SW480 (cell line): ENCODE results near the gene ACP5.
"Not testable (repeated sequence)": the region's sequence is repeated elsewhere in the genome, so short reads cannot be mapped to it uniquely, and the experiment has no call there.

Experiments used
- DNase-seq: peaks from one replicate; pipeline ENCODE4 v3.0.0-alpha.2; 2016; ENCODE audit warnings: low spot score

The ACP5 gene

DNA sequence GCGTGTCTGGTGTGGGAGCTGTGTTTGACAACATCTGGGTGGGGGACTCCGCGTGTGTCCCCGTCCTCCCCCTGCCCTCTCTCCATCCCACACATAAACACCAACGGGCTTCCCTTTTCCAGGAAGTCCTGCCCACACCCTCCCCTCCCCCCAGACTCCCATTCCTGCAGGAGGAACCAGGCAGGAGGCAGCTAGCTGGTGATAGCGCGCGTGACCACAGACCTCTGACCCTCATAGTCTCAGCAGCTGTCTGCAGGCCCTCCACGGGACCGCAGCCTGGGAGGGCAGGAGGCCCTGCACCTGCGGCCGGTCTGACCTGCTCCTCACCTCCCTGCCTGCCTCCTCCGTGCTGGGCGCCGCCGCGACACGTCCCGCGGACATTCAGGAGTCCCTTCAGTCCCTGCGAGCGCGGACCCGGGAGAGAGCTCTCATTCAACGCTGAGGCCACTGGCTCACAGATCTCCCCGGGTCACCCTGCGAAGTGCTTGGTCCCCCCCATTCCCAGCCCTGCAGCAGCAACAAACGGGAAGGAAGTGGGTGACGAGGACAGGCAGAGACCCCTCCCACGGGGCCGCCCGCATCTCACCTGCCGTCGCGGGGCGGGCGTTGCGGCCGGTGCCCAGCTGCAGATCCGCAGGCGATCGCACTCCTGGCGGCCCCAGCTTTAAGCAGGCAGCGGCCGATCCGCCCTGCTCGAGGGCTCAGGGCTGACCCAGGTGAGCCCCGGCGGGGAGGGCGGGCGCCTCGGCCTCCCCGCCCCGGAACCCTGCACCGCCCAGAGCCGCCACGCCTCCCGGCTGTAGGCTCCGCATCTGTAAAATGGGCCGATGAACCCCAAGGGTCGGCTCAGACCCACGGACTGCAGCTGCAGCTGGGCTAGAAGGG, 1.1 kb upstream of the ACP5 start:
- DNase-seq = no peak

DNA sequence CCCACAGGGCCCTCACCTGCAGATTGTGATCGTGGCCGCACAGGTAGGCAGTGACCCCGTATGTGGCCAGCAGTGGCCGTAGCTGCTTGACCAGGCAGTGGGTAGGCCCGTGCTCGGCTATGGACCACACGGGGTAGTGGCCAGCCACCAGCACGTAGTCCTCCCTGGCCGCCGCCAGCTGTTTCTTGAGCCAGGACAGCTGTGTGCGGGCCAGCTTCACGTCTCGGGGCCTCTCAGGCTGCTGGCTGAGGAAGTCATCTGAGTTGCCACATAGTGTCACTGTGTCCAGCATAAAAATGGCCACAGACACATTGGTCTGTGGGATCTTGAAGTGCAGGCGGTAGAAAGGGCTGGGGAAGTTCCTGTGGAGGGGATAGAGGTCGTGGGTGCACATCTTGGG, 1.2 kb downstream of the ACP5 start:
- no peak for DNase-seq

DNA sequence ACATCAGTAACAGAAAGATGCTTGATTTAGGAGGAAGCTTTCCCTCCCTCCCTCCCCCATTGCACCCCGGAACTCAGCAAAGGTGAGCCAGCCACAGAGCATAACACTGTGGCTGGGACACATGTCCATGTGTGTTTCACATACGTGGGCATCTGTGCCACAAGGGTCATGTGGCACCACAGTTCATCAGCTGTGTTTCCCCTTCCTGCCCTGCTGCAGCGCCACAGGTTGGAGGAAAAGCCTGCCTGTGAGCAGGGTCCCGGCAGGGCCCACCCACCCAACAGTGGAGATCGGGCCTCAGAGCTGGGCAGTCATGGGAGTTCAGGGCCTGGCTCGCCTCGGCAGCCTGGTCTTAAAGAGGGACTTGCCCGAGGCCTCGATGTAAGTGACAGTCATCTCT, 2.8 kb downstream of the ACP5 start:
- no peak for DNase-seq

DNA sequence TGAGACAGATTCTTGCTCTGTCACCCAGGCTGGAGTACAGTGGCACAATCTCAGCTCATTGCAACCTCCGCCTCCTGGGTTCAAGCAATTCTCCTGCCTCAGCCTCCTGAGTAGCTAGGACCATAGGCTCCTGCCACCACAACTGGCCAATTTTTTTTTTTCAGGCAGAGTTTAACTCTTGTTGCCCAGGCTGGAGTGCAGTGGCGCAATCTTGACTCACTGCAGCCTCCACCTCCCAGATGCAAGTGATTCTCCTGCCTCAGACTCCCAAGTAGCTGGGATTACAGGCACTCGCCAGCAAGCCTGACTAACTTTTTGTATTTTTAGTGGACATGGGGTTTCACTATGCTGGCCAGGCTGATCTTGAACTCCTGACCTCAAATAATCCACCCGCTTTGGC, 3.7 kb downstream of the ACP5 start:
- DNase-seq = not testable (repeated sequence)

DNA sequence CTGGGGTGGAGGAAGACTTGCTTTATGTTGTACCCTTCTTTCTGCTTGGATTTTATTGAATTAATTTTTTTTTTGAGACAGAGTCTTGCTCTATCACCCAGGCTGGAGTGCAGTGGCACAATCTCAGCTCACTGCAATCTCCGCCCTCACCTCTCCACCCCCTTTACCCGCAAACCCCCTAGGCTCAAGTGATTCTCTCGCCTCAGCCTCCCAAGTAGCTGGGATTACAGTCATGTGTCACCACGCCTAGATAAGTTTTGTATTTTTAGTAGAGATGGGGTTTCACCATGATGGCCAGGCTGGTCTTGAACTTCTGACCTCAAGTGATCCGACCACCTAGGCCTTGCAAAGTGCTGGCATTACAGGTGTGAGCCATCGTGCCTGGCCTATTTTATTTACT, 4.1 kb downstream of the ACP5 start:
- DNase-seq = not testable (repeated sequence)

DNA sequence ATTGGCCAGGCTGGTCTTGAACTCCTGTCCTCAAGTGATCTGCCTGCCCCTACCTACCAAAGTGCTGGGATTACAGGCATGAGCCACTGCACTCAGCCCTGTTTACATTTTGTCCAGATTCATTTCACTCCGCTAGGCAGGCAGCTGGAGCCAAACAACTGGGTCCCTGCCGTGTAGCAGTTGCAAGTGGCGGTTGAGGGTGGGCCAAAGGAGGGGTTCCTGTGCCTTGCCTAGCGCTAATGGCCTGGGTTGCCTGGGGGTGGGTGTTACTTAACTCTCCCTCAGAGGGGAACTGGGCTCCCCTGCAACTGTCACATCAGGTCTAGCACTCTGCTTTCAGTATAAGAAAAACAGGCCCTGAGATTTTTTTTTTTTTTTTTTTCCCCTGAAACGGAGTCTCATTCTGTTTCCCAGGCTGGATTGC, 7.4 kb downstream of the ACP5 start:
- no peak for DNase-seq

DNA sequence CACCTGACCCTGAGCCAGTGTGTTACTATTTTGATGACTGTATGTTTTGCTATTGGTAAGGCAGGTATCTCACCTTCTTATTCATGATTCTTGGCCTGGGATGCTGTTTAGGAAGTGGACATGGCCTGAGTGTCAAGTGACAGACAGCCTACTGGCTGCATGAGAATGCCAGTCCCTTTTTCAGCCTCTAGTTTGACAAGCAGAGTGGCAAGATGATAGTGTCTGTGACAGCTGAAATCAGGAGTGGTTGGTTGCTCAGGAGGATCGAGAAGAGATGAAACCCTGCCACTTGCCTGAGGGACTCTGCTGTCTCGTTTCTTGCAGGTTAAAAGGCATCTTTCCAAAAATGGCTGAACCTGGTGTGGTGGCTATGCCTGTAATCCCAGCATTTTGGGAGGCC, 11.3 kb downstream of the ACP5 start:
- no peak for DNase-seq

DNA sequence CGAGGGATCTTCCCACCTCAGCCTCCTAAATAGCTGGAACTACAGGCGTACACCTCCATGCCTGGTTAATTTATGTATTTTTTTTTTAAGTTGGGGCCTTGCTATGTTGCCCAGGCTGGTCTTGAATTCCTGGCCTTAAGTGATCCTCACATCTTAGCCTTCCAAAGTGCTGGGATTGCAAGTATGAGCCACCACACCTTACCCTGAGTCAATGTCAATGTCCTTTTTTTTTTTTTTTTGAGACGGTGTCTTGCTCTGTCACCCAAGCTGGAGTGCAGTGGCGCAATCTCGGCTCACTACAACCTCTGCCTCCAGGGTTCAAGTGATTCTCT, 11.8 kb downstream of the ACP5 start:
- DNase-seq = not testable (repeated sequence)

DNA sequence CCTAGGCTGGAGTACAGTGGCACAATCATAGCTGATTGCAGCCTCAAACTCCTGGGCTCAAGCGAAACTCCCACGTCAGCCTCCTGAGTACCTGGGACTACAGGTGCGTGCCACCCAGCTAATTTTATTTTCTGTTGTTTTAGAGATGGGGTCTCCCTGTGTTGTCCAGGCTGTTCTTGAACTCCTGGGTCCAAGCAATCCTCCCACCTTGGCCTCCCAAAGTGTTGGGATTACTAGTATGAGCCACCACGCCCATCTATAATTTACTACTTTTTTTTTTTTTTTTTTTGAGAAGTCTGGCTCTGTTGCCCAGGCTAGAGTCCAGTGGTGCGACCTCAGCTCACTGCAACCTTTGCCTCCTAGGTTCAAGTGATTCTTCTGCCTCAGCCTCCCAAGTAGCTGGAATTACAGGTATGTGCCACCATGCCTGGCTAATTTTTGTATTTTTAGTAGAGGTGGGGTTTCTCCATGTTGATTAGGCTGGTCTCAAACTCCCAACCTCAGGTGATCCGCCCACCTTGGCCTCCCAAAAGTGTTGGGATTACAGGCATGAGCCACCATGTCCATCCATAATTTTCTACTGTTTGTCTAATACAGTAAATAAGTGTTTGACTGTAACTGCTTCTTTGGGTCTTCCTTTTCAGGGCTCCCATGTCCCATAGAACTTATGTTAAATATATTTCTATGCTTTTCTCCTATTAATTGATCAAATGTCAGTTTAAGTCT, 13.2 kb downstream of the ACP5 start:
- DNase-seq = not testable (repeated sequence)

DNA sequence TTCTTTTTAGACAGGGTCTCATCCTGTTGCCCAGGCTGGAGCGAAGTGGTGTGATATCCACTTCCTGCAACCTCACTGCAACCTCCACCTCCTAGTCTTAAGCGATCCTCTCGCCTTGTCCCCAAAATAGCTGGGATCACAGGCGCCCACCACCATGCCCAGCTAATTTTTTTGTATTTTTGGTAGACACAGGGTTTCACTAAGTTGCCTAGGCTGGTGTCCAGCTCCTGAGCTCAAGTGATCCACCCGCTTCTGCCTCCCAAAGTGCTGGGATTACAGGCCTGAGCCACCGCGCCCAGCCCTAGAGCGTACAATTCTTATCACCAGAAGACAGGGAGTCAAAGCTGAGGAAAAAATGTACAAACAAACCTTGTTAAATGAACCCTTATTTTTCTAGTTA, 13.9 kb downstream of the ACP5 start:
- no peak for DNase-seq

DNA sequence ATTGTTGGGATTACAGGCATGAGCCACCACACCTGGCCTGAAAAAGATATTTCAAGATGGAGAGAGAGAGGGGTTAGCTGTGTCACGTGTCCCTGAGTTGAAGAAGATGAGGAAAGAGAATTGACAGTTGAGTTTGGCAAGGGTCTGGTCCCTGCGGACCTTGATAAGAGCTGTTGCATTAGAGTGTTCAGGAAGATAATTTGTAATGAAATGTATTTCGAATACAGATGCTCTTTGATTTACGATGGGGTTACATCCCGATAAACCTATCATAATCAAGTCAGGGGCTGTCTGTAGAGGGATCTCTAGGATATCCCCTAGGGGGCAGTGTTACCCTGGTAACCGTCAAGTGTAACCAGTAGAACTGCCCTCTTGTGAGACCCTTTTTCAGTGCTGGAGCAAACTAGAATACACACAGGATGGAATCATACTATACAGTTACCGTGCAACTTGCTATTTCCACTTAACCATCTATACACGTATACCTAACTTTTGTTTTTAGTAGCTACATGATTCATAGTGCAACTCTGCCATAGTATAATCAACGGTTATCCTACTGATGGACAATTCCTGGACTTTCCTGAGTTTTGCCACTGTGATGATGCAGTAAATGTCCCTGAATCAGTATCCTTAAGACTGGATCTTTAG, 16.9 kb downstream of the ACP5 start:
- peak; percentile 78 for DNase-seq

DNA sequence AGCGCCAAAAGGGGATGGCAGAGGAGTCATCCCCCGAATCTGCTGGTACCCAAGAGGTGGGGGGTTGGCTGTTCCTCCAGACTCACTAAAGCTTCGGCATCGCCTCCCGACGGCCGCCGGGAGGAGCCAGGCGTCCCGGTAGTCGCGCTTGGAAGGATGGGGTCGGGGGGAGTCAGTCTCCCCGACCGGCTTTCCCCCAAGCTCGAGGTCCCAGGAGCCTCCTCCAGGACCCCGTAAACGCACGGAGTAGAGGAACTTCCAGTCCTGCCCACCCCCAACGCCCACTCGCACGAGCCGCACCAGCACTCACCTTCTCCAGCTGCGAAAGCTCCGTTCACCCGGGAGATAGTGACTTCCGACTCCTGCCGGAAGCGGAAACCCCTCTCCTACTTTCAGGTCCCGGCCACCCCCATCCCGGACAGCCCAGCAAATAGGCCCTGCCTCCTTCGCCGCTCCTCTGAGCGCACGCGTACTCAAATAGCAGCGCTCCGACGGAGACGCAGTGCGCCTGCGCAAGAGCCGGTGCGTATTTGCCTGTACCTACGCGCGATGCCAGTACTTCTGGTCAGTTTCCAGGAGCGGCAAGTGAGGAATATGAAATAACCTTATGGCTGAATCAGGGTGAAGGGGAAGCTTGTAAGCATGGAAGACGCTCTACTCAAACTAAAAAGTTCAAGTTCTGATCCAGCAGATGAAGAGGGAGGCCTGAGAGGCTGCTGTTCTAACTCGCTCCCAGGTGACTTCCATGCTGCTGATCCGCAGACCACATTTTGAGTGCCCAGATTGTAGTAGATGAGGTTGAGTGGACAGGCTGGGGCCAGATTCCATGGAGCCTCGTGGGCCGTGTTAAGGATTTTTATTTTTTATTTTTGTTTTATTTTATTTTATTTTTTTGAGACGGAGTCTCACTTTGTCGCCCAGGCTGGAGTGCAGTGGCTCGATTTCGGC, 18.3 kb downstream of the ACP5 start, which contains the start of gene ELOF1:
TSS of gene ELOF1 (minus strand) at position 350 of the 948 bp plus-strand sequence. CDS start 4,883 bp downstream, outside the sequence.
- peak; percentile 97 for DNase-seq

DNA sequence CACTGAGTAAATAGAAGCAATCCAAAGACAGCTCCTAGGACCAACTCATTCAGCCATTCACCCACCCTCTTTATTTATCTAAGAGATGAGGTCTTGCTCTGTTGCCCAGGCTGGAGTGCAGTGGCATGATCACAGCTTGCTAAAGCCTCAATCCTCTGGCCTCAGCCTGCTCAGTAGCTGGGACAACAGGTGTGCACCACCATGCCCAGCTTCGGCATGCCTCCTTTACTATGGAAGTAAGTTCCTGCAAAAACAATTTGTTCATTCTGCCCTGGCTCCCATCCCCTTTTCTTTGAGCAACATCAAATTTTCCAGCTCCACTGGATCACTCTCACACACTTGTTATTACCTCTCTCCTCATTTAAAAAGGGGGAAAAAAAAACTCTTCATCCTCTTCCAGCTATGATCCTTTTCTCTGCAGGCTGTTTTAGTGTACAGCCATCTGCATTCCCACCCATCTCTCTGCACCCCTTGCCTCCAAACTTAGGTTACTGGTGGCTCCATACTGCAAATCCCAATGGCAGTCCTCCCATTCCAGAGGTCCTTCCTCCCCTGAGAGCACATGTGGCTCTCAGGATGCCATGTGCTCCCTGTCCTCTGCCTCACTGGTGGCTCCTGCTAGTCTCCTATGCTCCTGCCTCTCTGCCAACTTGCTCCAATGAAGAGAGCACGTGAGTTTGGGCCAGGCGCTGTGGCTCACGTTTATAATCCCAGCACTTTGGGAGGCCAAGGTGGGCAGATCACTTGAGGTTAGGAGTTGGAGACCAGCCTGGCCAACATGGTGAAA, 20.6 kb downstream of the ACP5 start:
- no peak for DNase-seq

DNA sequence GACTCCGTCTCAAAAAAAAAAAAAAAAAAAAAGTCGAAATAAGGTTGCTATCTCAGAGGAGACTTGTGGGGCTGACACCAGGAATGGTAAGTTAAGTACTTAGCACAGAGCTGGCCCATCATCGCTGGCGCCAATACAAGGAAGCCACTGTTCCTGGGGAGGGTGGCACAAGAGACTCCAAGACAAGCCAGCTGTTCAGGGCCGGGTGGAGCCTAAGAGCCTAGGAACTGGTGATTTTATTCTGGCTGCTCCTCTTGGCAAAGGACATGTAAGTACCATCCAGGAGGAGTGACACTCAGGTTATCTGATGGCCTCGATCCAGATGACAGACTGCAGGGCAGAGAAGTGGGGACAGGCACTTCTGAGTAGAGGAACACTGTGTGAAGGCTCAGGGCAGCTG, 22.2 kb downstream of the ACP5 start:
- no peak for DNase-seq

DNA sequence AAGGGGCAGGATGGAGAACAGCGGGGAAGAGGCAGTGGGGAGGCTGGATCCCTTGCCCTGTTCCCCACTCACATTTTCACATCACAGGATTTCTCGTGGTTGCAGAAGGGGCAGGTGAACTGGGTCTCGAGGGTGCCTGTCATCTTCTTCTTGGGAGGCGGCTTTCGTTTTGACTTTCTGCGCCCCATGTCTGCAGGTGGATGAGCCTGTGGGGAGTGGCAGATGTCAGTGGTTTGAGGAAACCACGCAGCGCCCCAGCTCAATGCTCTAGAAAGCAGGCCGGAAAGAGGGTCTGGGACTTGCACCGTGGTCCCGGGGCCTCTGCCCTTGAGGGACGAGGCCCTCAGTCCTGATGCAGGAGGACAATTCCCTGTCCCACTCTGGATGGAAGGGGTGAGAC, 23.3 kb downstream of the ACP5 start:
- no peak for DNase-seq

DNA sequence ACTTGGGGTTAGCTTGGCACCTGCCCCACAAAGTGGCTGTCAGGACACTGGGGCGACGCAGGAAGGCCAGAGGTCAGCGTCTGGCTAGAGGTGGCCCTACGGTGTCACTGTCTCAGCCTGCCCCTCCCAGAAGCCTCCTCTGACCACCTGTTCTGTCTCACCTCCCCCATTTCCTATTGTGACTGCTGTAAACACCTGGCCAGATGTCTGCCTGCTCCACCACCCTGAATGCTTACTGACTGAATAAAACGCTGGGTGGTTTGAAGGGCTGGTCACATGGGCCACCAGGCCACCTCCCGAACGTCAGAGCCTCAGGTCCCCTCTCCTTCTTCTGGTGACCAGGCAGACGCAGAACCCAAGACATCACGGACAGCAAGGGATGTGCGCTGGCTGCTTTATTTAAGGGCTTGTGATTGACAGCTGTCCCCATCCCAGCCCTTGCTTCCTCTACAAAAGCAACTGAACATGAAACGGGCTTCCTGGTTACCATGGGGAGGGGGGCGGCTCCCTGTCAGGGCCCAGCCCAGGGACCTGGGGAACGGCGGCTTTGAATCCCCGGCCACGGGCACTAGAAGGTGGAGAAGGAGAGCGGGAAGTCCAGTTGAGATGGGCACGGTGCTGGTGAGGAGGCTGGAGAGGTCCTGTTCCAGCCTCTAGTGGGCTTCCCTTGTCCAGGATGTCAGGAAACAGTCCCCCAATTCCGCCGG, 24.6 kb downstream of the ACP5 start:
- no peak for DNase-seq

DNA sequence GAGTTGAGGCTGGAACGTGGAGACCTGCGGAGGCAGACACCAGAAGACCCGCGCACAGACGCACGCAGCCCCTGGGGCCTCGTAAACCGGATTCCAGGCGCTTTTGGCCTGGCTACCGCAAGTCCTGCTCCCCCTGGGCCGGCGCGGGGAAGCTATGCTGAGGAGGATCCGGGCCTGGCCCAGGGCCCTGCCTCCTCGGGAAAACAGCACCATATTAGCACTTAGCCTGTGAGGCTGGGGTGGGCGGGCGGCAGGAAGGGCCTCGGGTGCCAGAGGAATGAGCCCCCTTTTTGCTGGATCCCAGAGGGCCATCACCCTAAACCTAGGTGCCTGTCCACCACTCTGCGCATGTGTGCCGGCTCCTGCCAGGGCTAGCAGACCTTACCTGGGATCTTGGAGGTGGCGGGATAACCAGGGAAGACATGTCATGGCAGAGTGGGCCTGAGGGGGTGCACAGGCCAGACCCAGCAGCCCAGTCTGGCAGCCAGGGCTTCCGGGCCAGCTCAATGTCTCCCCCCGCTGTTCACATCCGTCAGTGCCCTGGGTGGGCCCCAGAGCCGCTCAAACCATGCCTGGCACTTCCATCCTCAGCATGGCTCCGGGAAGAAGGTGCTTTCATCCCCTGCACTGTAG, 25.7 kb downstream of the ACP5 start:
- DNase-seq = no peak

DNA sequence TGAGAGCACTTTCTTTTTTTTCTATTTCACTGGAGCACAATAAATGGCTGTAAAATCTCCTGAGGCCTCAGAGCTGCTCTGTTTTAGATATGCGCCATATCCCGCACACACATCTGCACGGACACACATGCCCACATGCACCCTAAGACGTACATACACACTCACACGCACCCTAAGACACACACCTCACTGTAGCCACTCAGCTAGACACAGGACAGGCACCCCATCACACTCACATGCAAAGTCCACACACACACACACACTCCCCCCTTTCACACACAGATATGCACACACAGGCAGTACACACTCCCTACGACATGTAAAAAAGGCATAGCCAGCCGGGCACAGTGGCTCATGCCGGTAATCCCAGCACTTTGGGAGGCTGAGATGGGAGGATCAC, 27.2 kb downstream of the ACP5 start:
- no peak for DNase-seq

DNA sequence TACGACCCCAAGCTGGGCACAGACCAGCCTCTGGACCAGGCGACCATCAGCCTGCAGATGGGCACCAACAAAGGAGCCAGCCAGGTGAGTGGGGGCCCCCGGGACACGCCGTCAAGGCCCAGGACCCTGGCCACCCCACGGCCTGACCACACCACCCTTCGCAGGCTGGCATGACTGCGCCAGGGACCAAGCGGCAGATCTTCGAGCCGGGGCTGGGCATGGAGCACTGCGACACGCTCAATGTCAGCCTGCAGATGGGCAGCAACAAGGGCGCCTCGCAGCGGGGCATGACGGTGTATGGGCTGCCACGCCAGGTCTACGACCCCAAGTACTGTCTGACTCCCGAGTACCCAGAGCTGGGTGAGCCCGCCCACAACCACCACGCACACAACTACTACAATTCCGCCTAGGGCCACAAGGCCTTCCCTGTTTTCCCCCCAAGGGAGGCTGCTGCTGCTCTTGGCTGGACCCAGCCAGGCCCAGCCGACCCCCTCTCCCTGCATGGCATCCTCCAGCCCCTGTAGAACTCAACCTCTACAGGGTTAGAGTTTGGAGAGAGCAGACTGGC, 28.0 kb downstream of the ACP5 start:
- DNase-seq = no peak
